HepG2 (cell line): ENCODE results near the gene PPP1CC. TPM values are rescaled to one million over a fixed set of nuclear protein-coding genes. Genes with fewer than 3 reads are reported as not detected.

Experiments
- CCDC6 ChIP-seq: sonication (generic); formaldehyde crosslinking; IDR thresholded peaks from 2 replicates; pipeline ENCODE4 v1.8.1; 2022; ENCODE audit warnings: mild to moderate bottlenecking, missing genetic modification reagents, moderate library complexity
- DBP ChIP-seq: sonication (generic); formaldehyde crosslinking; IDR thresholded peaks from 2 replicates; pipeline ENCODE4 v1.4.0; 2020; ENCODE audit warnings: missing genetic modification reagents; ENCODE audit errors: not compliant biosample characterization
- DRAP1 ChIP-seq: IDR thresholded peaks from 2 replicates; pipeline ENCODE4 v1.6.1; 2016; ENCODE audit warnings: missing genetic modification reagents, missing compliant biosample characterization
- GATA4 ChIP-seq: sonication (generic); IDR thresholded peaks from 2 replicates; pipeline ENCODE4 v1.6.1; 2016; ENCODE audit warnings: antibody characterized with exemption, low read depth, borderline replicate concordance
- HES4 ChIP-seq: sonication (generic); formaldehyde crosslinking; IDR thresholded peaks from 2 replicates; pipeline ENCODE4 v1.9.0; 2021; ENCODE audit warnings: mild to moderate bottlenecking, missing genetic modification reagents, borderline replicate concordance
- MTERF4 ChIP-seq: sonication (generic); formaldehyde crosslinking; IDR thresholded peaks from 2 replicates; pipeline ENCODE4 v1.8.0; 2023; ENCODE audit warnings: mild to moderate bottlenecking, missing genetic modification reagents
- NFAT5 ChIP-seq: sonication (generic); formaldehyde crosslinking; IDR thresholded peaks from 2 replicates; pipeline ENCODE4 v1.4.0; 2020; ENCODE audit warnings: missing genetic modification reagents
- PPARG ChIP-seq: conservative IDR thresholded peaks from 2 replicates; pipeline ENCODE4 v1.6.1; 2016; ENCODE audit warnings: missing biosample characterization, missing genetic modification reagents
- SALL1 ChIP-seq: sonication (generic); formaldehyde crosslinking; IDR thresholded peaks from 2 replicates; pipeline ENCODE4 v1.8.0; 2022; ENCODE audit warnings: mild to moderate bottlenecking, missing genetic modification reagents
- TIGD3 ChIP-seq: sonication (generic); formaldehyde crosslinking; IDR thresholded peaks from 2 replicates; pipeline ENCODE4 v1.5.1; 2020; ENCODE audit warnings: mild to moderate bottlenecking, missing genetic modification reagents, borderline replicate concordance
- ZNF281 ChIP-seq: sonication (generic); formaldehyde crosslinking; IDR thresholded peaks from 2 replicates; pipeline ENCODE4 v1.4.0; 2020; ENCODE audit warnings: missing genetic modification reagents, borderline replicate concordance
- ZNF550 ChIP-seq: sonication (generic); formaldehyde crosslinking; IDR thresholded peaks from 2 replicates; pipeline ENCODE4 v1.4.0; 2020; ENCODE audit warnings: mild to moderate bottlenecking, missing genetic modification reagents, borderline replicate concordance
- ZNF83 ChIP-seq: sonication (generic); formaldehyde crosslinking; IDR thresholded peaks from 2 replicates; pipeline ENCODE4 v1.4.0; 2020; ENCODE audit warnings: missing genetic modification reagents, mild to moderate bottlenecking, borderline replicate concordance
- polyA plus RNA-seq, 8 experiments: library from polyadenylated mRNA; depleted of rRNA in 3 of 8; stranded (reverse) in 7 of 8; unstranded in 1 of 8; fragments of >200 nt; fragmentation: Illumina TruSeq in 4 of 8; extraction: Trizol in 4 of 8; gene quantifications; 2 replicates each; pipeline versions ENCODE4 v1.2.1 to v1.2.3, GENCODE V29; 2011 to 2016; ENCODE audit warnings: low read depth in 4 of 8, missing spikeins in 1 of 8, mixed read lengths in 1 of 8; ENCODE audit not compliant: insufficient read depth in 1 of 8
- total RNA-seq, 5 experiments: library from RNA; depleted of rRNA; stranded (reverse); fragments of >200 nt; fragmentation: Illumina TruSeq; extraction: Trizol; gene quantifications; 2 replicates each; pipeline ENCODE4 v1.2.3, GENCODE V29; 2016; ENCODE audit warnings: low read depth in 1 of 5

Gene PPP1CC
- total and polyA plus RNA-seq, 2 of the 13 experiments (the other 11 are each of a cell fraction or from before 2014, with no cell fraction given) = 178 to 187 TPM

GRCh38 chr12:110742718-110743570, at the start of gene PPP1CC (continued):
- TF ChIP-seq NFAT5 (CRISPR knock-in tag) = no peak
- no peak for TF ChIP-seq HES4 (CRISPR knock-in tag)
- TF ChIP-seq ZNF281 = peak; percentile 59
- TF ChIP-seq PPARG (CRISPR knock-in tag) = no peak
- peak; percentile 76; the same call in 1 of the 2 replicates for TF ChIP-seq SALL1 (CRISPR knock-in tag)
- TF ChIP-seq TIGD3 (CRISPR knock-in tag) = no peak
- no peak for TF ChIP-seq DBP
- TF ChIP-seq DRAP1 = peak; percentile 97
- TF ChIP-seq ZNF550 (CRISPR knock-in tag) = no peak
- peak; percentile 36; the same call in 1 of the 2 replicates for TF ChIP-seq CCDC6 (CRISPR knock-in tag)
- no peak for TF ChIP-seq ZNF83 (CRISPR knock-in tag)
- no peak for TF ChIP-seq MTERF4
- TF ChIP-seq GATA4 = peak; percentile 19; the same call in 1 of the 2 replicates
